Activated T-cell treated with anti-CD3 and anti-CD28 coated beads, Interleukin-2, amount 50 U/mL, for 4 hours (primary cell): ENCODE results near the gene LCLAT1. TPM values are rescaled to one million over a fixed set of nuclear protein-coding genes. Genes with fewer than 3 reads are reported as not detected.

Experiments used
- ATAC-seq, 2 donors: fragments of 200-7000 bp; cut with Tn5 transposase; one replicate each; pipeline ENCODE4 v1.10.0; 2021
- DNase-seq: peaks from one replicate; pipeline ENCODE4 v3.0.0-alpha.2; 2020
- H3K27me3 Mint-ChIP-seq: one replicate; pipeline ENCODE4 v1.8.0; 2021; ENCODE audit warnings: low read depth, mixed read lengths
- H3K36me3 Mint-ChIP-seq: one replicate; pipeline ENCODE4 v1.8.0; 2022; ENCODE audit warnings: mixed read lengths; ENCODE audit not compliant: insufficient read depth
- H3K4me1 Mint-ChIP-seq: one replicate; pipeline ENCODE4 v1.8.0; 2021; ENCODE audit warnings: low read depth, mixed read lengths
- H3K4me3 Mint-ChIP-seq: one replicate; pipeline ENCODE4 v1.8.0; 2021; ENCODE audit warnings: mild to moderate bottlenecking, moderate library complexity, mixed read lengths
- H3K9me3 Mint-ChIP-seq: one replicate; pipeline ENCODE4 v1.8.0; 2021; ENCODE audit warnings: mixed read lengths
- total RNA-seq, 3 donors: library from RNA; stranded (reverse); gene quantifications; one replicate each; pipeline ENCODE4 v1.2.1, GENCODE V29; 2021

Gene LCLAT1
- total RNA-seq, 3 donors from 2014 or later = 24.3 to 27.4 (median 26.2) TPM

DNA sequence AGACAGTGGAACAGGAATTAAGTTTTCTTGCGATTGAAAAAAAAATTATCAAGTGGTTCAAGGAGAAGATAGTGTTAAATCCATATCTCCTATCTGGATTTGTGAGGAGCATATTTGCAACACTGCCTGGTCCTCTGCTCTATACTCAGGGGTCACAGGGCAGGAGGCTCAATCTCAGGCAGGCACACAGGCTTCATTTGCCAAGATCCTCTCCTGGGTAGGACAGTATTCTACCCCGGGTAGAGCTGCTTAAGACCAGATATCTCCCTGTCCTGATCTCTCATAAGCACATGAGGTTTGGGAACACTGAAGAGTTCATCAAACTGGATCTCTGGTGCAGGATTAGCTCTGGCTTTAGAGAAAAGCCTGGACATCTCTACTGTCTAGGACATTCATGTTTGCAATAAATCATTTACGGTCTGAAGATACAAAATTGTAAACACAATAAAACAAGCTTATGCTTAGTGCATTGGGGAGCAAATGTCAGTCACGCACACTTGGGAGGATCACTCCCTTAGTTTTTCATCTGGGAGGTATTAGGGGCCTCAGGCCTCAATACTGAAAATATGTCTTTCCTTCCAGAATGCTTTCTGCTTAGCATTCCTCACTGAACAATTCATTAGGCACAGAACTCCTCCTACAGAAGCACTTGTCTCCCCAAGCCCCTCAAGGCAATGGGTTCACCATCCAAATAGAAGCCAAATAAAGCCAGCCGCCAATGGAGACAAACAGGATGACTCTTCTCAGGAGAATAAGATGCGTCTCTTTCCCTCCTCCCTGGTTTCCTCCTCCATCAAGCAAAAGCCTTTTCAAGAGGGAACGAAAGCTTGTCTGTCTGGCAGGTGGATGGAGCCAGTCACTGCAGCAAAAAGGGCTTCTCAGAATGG is 34.1 kb upstream of the LCLAT1 start:
- H3K9me3 Mint-ChIP-seq = no peaks in the 10 kb centered on the region
- no peak for ATAC-seq
- H3K4me1 Mint-ChIP-seq = peaks cover 32% of the 10 kb centered on the region
- H3K4me3 Mint-ChIP-seq = no peak overlapping the region
- H3K27me3 Mint-ChIP-seq = no peaks in the 10 kb centered on the region
- no peak for DNase-seq
- no peaks in the 10 kb centered on the region for H3K36me3 Mint-ChIP-seq

DNA sequence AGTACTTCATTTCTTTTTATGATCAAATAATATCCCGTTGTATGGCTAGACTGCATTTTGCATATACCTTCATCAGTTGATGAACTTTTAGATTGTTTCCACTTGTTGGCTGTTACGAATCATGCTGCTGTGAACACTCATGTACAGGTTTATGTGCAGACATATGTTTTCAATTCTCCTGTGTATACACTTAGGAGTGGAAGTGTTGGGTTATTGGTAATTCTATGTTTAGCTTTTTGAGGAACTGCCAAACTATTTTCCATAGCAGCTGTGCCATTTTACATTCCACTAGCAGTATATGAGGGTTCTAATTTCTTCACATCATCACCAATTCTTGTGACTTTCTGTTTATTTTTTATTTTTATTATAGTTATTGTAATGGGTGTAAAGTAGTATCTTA is 32.1 kb upstream of the LCLAT1 start:
- H3K9me3 Mint-ChIP-seq = no peaks in the 10 kb centered on the region
- no peak overlapping the region for H3K4me3 Mint-ChIP-seq
- H3K36me3 Mint-ChIP-seq = no peaks in the 10 kb centered on the region
- DNase-seq (no peak), ATAC-seq (no peak)
- H3K27me3 Mint-ChIP-seq = no peaks in the 10 kb centered on the region
- H3K4me1 Mint-ChIP-seq = peaks cover 16% of the 10 kb centered on the region

DNA sequence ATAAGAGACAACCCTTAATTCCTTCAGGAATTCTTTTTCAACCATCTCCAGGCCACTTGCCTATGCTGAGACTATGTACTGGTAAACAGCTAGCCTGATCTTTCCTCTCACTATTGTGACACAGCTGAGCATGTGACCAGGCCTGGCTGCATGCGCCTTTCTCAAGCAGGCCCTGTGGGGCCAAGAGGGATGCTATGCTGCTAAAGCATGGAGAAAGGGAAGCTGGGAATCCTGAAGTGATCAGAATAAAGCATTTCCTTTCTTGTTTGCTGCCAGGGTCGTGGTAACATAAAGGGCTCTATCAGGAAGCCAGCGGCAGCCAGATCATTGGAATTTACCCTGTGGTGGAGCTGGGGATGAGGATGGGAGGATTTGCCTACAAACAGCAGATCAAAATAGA is 29.8 kb upstream of the LCLAT1 start:
- Mint-ChIP-seq H3K4me1 (peaks cover 19% of the 10 kb centered on the region), H3K4me3 (no peak overlapping the region), H3K36me3 (no peaks in the 10 kb centered on the region), H3K9me3 (no peaks in the 10 kb centered on the region), H3K27me3 (no peaks in the 10 kb centered on the region)
- ATAC-seq (no peak), DNase-seq (no peak)

DNA sequence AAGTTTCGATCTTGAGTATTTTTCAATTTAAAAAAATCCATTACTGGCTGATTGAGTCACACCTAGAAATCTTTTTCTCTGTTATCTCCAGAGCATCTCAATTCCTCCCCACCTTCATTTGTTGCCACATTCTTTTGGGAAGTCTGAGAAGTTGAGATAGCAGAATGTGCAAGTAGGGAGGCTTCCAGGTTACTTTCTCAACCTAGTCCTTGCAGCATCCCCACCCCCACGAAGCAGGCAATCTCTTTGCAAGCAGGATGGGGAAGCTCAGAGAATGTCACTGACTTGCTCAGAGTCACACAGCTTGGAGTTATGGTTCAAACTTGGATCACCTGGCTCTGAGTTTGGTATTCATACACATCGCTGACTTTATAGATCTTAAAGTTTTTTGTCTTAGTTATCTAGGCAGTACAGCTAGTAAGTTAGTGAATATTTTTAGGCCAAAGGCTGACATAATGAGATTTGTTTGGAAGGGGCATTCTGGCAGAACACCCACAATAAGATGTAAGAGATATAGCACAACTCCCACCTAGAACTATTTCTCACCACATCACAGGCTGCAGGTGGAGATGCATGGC is 25.9 kb upstream of the LCLAT1 start:
- H3K4me1 Mint-ChIP-seq = peaks cover 43% of the 10 kb centered on the region
- DNase-seq = no peak
- H3K36me3 Mint-ChIP-seq = no peaks in the 10 kb centered on the region

DNA sequence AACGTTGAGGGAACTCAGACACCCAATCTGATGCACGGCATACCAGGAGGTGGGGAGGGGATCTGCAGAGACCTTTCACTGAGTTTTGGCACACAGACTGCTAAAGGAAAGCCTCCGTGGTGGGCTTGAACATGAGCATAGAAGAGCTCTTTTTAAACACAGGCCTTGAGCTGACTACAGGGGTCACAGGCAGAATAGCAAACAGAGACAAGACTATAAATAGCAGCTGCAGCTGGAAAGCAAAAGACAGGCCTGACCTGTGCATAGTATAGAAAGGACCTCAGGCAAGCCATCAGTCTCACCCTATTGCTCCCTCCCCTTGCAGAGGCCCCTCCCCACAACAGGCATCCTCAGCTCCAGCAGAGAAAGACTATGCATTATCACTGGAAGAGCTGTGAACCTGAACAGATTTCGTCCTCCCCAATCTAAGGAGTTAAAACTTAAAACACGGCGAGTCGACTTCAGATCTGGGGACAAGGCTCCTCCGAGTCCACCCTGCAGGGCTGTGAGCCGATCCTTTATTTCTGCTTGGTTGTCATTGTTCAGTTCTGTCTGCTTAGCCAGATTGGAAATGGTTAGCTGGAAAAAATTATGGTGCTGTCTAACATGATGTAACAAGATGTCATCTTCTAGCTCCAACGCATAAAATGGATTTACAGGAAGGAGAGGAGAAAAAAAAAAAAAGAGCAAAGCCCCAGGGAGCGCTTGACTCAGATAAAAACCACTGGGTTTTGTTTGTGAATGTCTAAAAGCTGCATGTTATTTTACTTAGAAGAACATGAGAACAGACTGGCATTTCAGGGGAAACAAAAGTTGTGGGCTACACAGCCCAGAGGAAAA is 25.2 kb upstream of the LCLAT1 start:
- DNase-seq (peak; percentile 24), ATAC-seq (peak; percentile 46 to 63)
- H3K4me1 Mint-ChIP-seq = peaks cover 48% of the 10 kb centered on the region
- H3K4me3 Mint-ChIP-seq = peak overlapping the region; percentile 46
- H3K36me3 Mint-ChIP-seq = no peaks in the 10 kb centered on the region
- no peaks in the 10 kb centered on the region for H3K27me3 Mint-ChIP-seq
- H3K9me3 Mint-ChIP-seq = no peaks in the 10 kb centered on the region

More for the DNA sequence above, 25.9 kb upstream of the LCLAT1 start:
- H3K9me3 Mint-ChIP-seq = no peaks in the 10 kb centered on the region
- no peak for ATAC-seq
- no peaks in the 10 kb centered on the region for H3K27me3 Mint-ChIP-seq
- peak overlapping the region; percentile 46 for H3K4me3 Mint-ChIP-seq

DNA sequence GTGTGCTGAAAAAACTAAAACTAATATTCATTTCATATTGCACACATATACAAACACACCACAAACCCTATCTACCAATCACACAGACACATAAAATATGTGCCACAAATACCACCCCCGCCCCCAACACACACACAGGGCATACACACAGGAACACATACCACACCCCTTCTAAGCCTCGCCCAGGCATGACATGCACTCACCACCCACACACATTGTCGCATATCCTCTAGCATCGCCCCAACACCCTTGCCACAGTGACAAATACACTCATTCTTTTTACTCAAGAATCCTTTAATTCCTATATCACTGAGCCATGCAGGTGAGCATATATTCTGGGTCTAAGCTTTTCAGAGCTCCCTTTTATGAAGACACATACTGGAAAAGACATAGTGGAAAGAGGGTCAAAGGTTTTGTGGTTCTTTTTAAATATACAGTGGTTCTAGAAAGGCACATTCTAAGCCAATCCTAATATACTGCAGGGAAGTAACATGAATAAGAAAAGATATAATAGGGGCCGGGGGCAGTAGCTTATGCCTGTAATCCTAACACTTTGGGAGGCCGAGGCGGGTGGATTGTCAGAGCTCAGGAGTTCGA is 24.5 kb upstream of the LCLAT1 start:
- Mint-ChIP-seq H3K9me3 (no peaks in the 10 kb centered on the region), H3K27me3 (no peaks in the 10 kb centered on the region), H3K4me3 (peak overlapping the region; percentile 71), H3K36me3 (no peaks in the 10 kb centered on the region), H3K4me1 (peaks cover 52% of the 10 kb centered on the region)
- peak; percentile 96 to 98 for ATAC-seq
- DNase-seq = peak; percentile 79

DNA sequence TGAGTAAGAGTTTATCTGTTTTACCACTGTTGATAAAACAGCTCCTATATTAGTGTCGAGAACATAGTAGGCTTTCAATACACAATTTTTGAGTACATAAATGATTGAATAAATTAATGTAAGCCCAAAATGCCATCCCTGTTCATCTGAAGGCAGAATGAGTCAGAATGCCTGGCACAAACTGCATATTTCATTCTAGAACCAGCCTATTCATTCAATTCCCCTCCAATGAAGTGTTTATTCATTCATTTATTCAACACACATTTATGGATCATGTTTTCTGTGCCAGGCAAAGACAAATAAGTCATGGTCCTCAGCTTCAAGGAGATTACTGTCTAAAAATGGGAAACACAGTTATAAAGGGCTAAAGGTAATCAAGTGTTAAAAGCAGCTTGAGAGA is 22.8 kb upstream of the LCLAT1 start:
- Mint-ChIP-seq H3K36me3 (no peaks in the 10 kb centered on the region), H3K4me3 (peak overlapping the region; percentile 19), H3K9me3 (no peaks in the 10 kb centered on the region), H3K4me1 (peaks cover 68% of the 10 kb centered on the region), H3K27me3 (no peaks in the 10 kb centered on the region)
- ATAC-seq (no peak), DNase-seq (no peak)

DNA sequence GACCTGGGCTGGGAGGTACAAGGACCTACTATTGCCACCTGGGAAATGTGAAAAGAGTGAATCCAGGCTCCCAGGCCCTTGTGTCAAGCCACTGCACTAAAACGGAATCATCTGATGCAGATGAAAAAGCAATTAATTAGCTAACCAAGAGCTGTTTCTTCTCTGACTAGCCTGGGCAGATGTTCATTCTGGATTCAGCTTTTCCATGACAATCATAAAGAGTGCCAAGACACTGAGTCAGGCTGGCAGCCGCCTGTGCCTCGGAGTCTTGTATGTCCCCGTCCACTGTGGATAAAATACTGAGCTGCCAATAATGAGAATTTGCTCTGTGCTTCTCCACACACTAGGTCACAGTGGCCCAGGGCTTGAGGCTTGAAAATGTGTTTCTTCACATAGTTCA is 21.7 kb upstream of the LCLAT1 start:
- Mint-ChIP-seq H3K36me3 (no peaks in the 10 kb centered on the region), H3K27me3 (no peaks in the 10 kb centered on the region), H3K9me3 (no peaks in the 10 kb centered on the region), H3K4me3 (no peak overlapping the region), H3K4me1 (peaks cover 70% of the 10 kb centered on the region)
- DNase-seq (no peak), ATAC-seq (no peak)

DNA sequence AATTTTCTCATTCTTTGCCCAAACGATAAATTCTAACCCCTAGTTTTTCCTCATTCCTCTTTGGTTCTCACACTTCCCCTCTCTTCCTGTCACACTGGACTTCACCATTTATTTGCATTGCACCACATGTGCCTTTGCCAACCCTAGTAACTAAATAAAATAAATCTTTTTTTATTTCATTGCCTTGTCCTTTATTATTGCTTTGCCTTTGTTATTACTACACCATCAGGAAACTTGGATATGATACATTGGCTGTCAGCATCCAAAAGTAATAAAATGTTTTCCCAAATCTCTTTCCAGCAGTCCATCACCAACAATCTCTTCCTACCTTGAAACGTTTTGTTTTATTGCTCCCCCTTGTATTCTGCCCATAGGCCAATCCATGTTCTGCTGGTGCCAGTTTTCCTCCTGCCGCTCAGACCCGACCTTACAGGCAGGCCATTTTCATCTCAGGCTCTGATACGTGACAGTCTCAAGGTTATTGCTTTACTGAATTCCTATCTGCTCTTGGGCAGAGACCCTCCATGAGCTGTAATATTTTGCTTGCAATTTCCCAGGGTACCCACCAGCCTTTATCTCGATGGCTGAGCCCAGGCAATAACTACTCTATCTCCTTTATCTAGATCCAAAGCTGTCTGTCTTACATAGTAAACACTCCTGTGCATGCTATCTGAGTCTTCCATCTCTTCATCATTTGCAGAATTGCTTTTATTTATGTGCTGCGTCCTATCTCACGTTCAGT is 19.3 kb upstream of the LCLAT1 start:
- H3K36me3 Mint-ChIP-seq = no peaks in the 10 kb centered on the region
- H3K4me1 Mint-ChIP-seq = peaks cover 45% of the 10 kb centered on the region
- H3K4me3 Mint-ChIP-seq = no peak overlapping the region
- no peaks in the 10 kb centered on the region for H3K9me3 Mint-ChIP-seq
- ATAC-seq (no peak), DNase-seq (no peak)
- no peaks in the 10 kb centered on the region for H3K27me3 Mint-ChIP-seq

DNA sequence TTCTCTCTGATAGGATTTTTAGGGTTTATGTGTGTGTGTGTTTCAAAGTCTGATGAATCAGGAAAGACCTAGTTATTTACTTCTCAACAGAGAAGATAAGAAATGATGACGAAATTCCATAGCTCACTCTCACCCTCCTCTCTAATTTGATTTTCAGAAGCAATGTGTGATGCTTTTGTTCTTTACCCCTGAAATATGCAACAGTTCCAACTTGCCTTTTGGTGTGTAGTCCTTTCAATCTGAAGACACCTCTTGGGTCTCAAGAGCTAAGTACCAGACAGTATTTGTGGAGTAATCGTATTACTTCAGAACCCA is 18.7 kb upstream of the LCLAT1 start:
- H3K4me1 Mint-ChIP-seq = peaks cover 40% of the 10 kb centered on the region
- H3K36me3 Mint-ChIP-seq = no peaks in the 10 kb centered on the region
- ATAC-seq = peak; percentile 63 to 70
- peak overlapping the region; percentile 17 for H3K4me3 Mint-ChIP-seq
- H3K9me3 Mint-ChIP-seq = no peaks in the 10 kb centered on the region
- no peaks in the 10 kb centered on the region for H3K27me3 Mint-ChIP-seq
- DNase-seq = no peak

DNA sequence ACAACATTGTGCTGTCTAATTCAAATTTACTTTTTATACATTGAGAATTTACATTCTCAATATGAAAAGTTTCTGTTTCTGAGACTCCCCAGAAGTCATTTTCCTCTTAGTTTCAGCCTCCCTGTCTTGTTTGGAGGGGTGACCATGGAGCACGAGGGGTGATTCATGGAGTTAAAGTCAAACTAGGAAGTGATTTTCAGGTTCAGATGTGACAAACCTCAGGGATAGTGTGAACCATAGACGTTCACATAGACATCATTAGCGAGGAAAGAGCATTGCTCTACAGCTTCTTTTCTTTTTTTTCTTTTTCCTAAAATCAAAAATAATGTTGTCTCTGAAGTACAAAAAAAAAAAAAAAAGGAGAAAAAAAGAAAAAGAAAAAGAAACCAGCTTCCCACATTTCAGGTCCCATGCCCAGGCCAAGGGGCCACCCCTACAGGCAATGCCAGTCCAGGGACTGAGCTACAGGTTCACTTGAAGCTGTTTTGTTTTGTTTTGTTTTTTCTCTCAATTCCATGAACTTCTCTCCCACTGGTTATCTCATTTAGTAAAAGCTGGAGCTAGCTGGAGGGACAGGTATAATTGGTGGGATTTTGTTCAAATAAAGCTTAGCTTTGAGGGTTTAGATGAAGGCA is 18.1 kb upstream of the LCLAT1 start:
- DNase-seq (no peak), ATAC-seq (peak; percentile 78 to 80)
- Mint-ChIP-seq H3K27me3 (no peaks in the 10 kb centered on the region), H3K9me3 (no peaks in the 10 kb centered on the region), H3K4me3 (no peak overlapping the region), H3K4me1 (peaks cover 35% of the 10 kb centered on the region), H3K36me3 (no peaks in the 10 kb centered on the region)

DNA sequence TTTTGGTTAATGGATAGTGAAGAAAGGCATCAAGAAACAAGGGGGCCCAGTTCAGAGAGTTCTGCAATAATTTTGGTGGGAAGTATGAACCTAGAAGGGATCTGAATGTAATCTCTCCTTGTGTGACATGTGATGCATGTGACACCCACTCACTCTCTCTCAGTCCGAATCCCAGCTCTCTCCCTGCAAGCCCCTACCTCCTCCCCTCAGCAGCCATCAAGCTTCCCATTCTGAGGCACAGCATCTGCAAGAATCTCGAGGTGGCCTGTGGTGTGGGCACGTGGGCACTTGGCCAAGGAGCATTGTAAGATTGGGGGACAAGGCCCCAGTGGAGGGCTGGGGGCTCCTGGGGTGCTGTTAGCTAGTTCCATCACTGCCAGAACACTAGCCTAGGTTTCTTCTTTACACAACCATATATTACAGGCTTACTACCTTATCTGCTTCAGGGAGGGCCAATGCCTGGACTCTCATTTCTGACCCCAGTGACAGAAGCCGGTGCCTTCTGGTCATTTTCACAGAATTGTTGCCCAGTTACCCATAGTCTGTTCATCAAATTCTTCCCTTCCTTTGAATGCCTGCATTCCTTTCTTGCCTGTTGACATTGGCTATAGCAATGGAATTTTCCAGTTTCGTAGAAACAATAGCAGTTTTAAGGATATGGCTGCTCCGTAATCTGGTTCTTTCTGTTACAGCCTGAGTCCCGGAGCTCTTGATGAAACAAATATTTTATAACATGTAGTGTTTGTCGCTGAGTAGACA is 13.3 kb upstream of the LCLAT1 start:
- Mint-ChIP-seq H3K9me3 (no peaks in the 10 kb centered on the region), H3K36me3 (no peaks in the 10 kb centered on the region), H3K27me3 (no peaks in the 10 kb centered on the region), H3K4me3 (no peak overlapping the region), H3K4me1 (peaks cover 21% of the 10 kb centered on the region)
- no peak for DNase-seq
- ATAC-seq = no peak

DNA sequence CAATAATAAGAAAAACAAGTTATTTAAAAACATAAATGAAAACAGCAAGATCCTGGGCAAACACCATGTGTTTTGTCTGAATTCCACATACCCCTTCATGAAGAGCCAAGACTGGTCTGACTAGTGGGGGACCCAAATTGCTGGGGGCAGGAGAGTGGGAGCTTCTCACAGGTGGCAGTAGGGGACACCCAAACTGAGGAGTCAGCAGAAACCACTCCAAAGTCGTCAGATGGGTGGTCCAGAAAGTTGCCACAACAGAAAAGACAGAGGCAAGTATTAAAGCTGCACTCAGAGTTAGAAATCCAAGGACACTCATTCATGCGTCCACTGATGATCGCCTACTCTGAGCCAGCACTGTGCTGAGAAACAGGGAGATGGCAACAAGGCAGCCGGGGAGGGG is 12.3 kb upstream of the LCLAT1 start:
- peaks cover 17% of the 10 kb centered on the region for H3K4me1 Mint-ChIP-seq
- H3K27me3 Mint-ChIP-seq = no peaks in the 10 kb centered on the region
- ATAC-seq (no peak), DNase-seq (no peak)
- no peak overlapping the region for H3K4me3 Mint-ChIP-seq
- H3K36me3 Mint-ChIP-seq = no peaks in the 10 kb centered on the region
- no peaks in the 10 kb centered on the region for H3K9me3 Mint-ChIP-seq
